PC-9 (cell line): ENCODE measurements around the gene GAST. TPM values are rescaled to one million over a fixed set of nuclear protein-coding genes. Genes with fewer than 3 reads are reported as not detected.

Source experiments
- BruUV-seq: library from RNA; stranded (reverse); fragments of 400-500 nt; replicated peaks from 2 replicates; lab custom pipeline; 2021; lab: Mats Ljungman, UMichigan
- CTCF ChIA-PET: fragments of 300-600 bp; sonication (Branson Sonifier 250); formaldehyde crosslinking; loops from one replicate; lab custom pipeline; 2022; ENCODE audit warnings: antibody characterized with exemption; lab: Charles Lee
- POLR2A ChIA-PET: fragments of 300-600 bp; sonication (Branson Sonifier 250); formaldehyde crosslinking; loops from one replicate; lab custom pipeline; 2022; ENCODE audit warnings: antibody characterized with exemption; ENCODE audit not compliant: unreplicated experiment; lab: Charles Lee
- DNase-seq, 2 experiments: peaks; one replicate each; pipeline versions ENCODE4 v3.0.0 to v3.0.0-alpha.2; 2015 to 2022; ENCODE audit warnings: mixed read lengths in 1 of 2
- H2AFZ ChIP-seq: fragments of 200-600 bp; sonication (generic); 2 replicates; pipeline ENCODE4 v1.8.1; 2017; ENCODE audit warnings: antibody characterized with exemption
- H3F3A ChIP-seq: fragments of 200-600 bp; sonication (generic); 2 replicates; pipeline ENCODE4 v1.8.1; 2017; ENCODE audit warnings: antibody characterized with exemption, mild to moderate bottlenecking, low read depth; ENCODE audit not compliant: insufficient read depth
- H3K27ac ChIP-seq: fragments of 200-600 bp; sonication (generic); 2 replicates; pipeline ENCODE4 v1.6.1; 2016; ENCODE audit warnings: mixed run types
- H3K27me3 ChIP-seq: fragments of 200-600 bp; sonication (generic); 2 replicates; pipeline ENCODE4 v1.6.1; 2016; ENCODE audit warnings: low read depth, mixed run types; ENCODE audit not compliant: insufficient read depth
- H3K36me3 ChIP-seq: fragments of 200-600 bp; sonication (generic); 2 replicates; pipeline ENCODE4 v1.6.1; 2016; ENCODE audit warnings: low read depth, mixed run types
- H3K4me1 ChIP-seq: fragments of 200-600 bp; sonication (generic); replicated peaks from 2 replicates; pipeline ENCODE4 v1.6.1; 2016; ENCODE audit warnings: mixed run types; ENCODE audit not compliant: insufficient read depth
- H3K4me2 ChIP-seq: fragments of 200-600 bp; sonication (generic); 2 replicates; pipeline ENCODE4 v1.6.1; 2017; ENCODE audit warnings: mixed run types
- H3K4me3 ChIP-seq: fragments of 200-600 bp; sonication (generic); 2 replicates; pipeline ENCODE4 v1.6.1; 2016; ENCODE audit warnings: mixed run types
- H3K79me2 ChIP-seq: fragments of 200-600 bp; sonication (generic); 2 replicates; pipeline ENCODE4 v1.6.1; 2017; ENCODE audit warnings: low read depth, mixed run types
- H3K9me2 ChIP-seq: fragments of 200-600 bp; sonication (generic); 2 replicates; pipeline ENCODE4 v1.8.1; 2017; ENCODE audit warnings: mild to moderate bottlenecking; ENCODE audit not compliant: insufficient read depth
- H3K9me3 ChIP-seq: fragments of 200-600 bp; sonication (generic); 2 replicates; pipeline ENCODE4 v1.8.1; 2016; ENCODE audit warnings: low read depth; ENCODE audit not compliant: insufficient read depth
- H4K20me1 ChIP-seq: fragments of 200-600 bp; sonication (generic); 2 replicates; pipeline ENCODE4 v1.8.1; 2017; ENCODE audit not compliant: insufficient read depth
- EZH2 ChIP-seq: fragments of 200-600 bp; sonication (generic); IDR thresholded peaks from 2 replicates; pipeline ENCODE4 v1.8.0; 2017; ENCODE audit warnings: antibody characterized with exemption, low read depth
- intact Hi-C: fragments of 100-400 bp; cut with micrococcal nuclease; formaldehyde crosslinking; loops from one replicate; pipeline ENCODE4 v1.10.0; 2022; ENCODE audit not compliant: unreplicated experiment
- total RNA-seq: library from RNA; stranded (reverse); gene quantifications from 2 replicates; pipeline ENCODE4 v1.2.3, GENCODE V29; 2021
- TF ChIP-seq, protein P1 (sequence below): fragments of 200-600 bp; sonication (generic); conservative IDR thresholded peaks from 2 replicates; pipeline ENCODE4 v1.6.1; 2017; ENCODE audit warnings: mixed run types, antibody characterized with exemption, mild to moderate bottlenecking, moderate library complexity

Gene GAST
- total RNA-seq, 1 experiment from 2014 or later: 0.87 TPM

DNA sequence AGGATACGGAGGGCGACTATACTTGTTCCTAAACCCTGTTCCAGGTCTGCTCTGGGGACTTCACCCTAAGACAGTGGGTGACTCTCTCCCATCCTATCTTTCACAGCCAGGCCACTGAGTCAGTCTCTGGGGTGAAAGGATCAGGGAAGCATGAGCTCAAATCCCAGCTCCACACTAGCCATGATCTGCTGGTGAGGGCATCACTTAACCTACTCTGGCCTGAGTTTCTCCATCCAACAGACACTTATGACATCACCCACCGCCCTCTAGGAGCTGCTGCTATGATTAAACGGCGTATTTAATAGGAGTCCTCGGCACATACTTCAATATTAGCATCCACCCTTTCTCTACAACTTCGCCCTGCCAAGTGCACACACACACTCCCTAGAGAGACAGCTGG lies 10.1 kb downstream of the GAST start:
- Histone ChIP-seq H3K9me3 (no peaks in the 10 kb centered on the region; the same call in 1 of the 2 replicates), H3K4me3 (no peak overlapping the region), H3F3A (peaks cover 23% of the 10 kb centered on the region), H3K27ac (no peak overlapping the region), H3K4me2 (no peak overlapping the region), H3K27me3 (no peaks in the 10 kb centered on the region), H3K79me2 (no peaks in the 10 kb centered on the region), H3K9me2 (no peaks in the 10 kb centered on the region), H4K20me1 (no peaks in the 10 kb centered on the region), H2AFZ (no peak overlapping the region), H3K36me3 (no peaks in the 10 kb centered on the region), H3K4me1 (peaks cover 14% of the 10 kb centered on the region)
- ChIA-PET CTCF (interaction anchor here (0.6 kb wide), 1 partner anchor 42 kb away, joined by 3 read pairs; no protein-coding TSS in a partner anchor), POLR2A (no interaction called here)
- DNase-seq: no peak
- no peak for TF ChIP-seq EZH2
- TF ChIP-seq, protein P1, sequence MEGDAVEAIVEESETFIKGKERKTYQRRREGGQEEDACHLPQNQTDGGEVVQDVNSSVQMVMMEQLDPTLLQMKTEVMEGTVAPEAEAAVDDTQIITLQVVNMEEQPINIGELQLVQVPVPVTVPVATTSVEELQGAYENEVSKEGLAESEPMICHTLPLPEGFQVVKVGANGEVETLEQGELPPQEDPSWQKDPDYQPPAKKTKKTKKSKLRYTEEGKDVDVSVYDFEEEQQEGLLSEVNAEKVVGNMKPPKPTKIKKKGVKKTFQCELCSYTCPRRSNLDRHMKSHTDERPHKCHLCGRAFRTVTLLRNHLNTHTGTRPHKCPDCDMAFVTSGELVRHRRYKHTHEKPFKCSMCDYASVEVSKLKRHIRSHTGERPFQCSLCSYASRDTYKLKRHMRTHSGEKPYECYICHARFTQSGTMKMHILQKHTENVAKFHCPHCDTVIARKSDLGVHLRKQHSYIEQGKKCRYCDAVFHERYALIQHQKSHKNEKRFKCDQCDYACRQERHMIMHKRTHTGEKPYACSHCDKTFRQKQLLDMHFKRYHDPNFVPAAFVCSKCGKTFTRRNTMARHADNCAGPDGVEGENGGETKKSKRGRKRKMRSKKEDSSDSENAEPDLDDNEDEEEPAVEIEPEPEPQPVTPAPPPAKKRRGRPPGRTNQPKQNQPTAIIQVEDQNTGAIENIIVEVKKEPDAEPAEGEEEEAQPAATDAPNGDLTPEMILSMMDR: no peak
- intact Hi-C loops: no loop called here
- BruUV-seq: no TSS peak

DNA sequence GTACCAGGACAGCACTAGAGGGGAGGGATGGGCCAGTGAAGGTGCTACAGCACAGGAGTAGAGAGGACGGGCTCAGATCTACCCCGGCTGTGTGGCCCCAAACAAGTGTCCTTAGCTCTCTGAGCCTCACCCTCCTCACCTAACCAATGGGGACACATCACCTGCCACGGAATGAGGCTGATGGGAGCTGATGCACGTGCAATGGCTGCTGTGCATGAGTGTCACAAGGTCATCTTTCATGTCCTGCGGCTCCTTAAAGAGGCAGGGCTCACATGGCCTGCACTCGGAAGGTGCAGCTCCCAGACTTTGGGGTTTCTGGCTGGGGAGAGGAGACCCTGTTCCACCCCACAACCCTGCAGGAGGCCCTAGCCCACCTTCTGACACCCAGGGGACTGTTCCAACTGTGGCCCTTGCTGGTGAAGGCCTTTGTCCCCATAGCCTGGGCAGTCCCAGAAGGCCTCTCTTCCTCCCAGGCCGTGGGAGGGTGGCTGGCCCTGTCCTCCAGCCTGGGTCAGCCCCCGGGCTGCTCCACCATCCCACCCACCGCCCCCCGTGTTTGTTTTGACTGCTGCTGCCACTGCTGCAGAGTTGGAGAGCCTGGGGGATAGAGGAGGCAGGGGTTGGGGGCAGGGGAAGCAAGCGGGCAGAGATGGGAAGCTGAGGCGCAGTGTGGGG lies 11.8 kb downstream of the GAST start:
- Histone ChIP-seq H3K9me3 (no peaks in the 10 kb centered on the region; the same call in 1 of the 2 replicates), H4K20me1 (no peaks in the 10 kb centered on the region), H3K27me3 (no peaks in the 10 kb centered on the region), H3K4me1 (no peaks in the 10 kb centered on the region), H3F3A (peaks cover 6% of the 10 kb centered on the region; the same call in 1 of the 2 replicates), H3K4me3 (no peak overlapping the region), H3K36me3 (no peaks in the 10 kb centered on the region), H3K27ac (no peak overlapping the region), H3K4me2 (no peak overlapping the region), H3K9me2 (no peaks in the 10 kb centered on the region), H3K79me2 (no peaks in the 10 kb centered on the region), H2AFZ (no peak overlapping the region)
- no TSS peak for BruUV-seq
- DNase-seq: no peak
- ChIA-PET CTCF (no interaction called here), POLR2A (interaction anchor here (0.6 kb wide), 1 partner anchor 10 kb away, joined by 3 read pairs; no protein-coding TSS in a partner anchor)
- TF ChIP-seq, protein P1: no peak
- no peak for TF ChIP-seq EZH2
- intact Hi-C loops: no loop called here

DNA sequence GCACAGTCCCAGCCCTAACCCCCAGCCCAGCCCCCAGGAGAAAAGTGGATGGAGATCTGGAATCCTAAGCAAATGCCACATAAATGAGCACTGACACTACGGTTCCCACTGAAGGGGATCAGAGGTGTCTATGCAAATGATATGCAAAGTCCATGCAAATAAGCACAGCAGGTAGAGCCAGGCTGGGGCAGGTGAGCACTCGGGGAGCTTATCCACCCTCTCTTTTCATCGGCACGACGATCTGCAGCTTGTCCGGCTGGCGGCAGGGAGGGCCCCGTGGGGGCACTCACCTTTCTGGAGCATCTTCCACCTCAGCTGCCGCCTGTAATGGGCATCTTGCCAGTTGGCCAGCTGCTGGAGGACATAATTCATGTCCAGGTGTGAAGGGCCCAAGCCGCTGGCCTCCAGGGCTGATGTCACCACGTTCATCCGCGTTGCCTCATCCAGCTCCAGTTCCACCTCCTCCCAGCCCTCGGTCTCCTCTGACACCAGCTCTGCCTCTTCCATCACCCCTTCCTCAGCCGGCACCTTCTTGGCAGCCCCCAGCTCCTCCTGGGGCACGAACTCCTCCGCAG lies 12.4 kb downstream of the GAST start:
- no TSS peak for BruUV-seq
- Histone ChIP-seq H3K27ac (no peak overlapping the region), H3K9me2 (no peaks in the 10 kb centered on the region), H3K4me3 (no peak overlapping the region), H4K20me1 (no peaks in the 10 kb centered on the region), H3K4me1 (no peaks in the 10 kb centered on the region), H3K27me3 (no peaks in the 10 kb centered on the region), H2AFZ (no peak overlapping the region), H3K36me3 (no peaks in the 10 kb centered on the region), H3K9me3 (no peaks in the 10 kb centered on the region; the same call in 1 of the 2 replicates), H3F3A (no peaks in the 10 kb centered on the region), H3K4me2 (no peak overlapping the region), H3K79me2 (no peaks in the 10 kb centered on the region)
- ChIA-PET CTCF (no interaction called here), POLR2A (interaction anchor here (0.6 kb wide), 1 partner anchor 11 kb away, joined by 3 read pairs; no protein-coding TSS in a partner anchor)
- DNase-seq: no peak
- TF ChIP-seq, protein P1: no peak
- no peak for TF ChIP-seq EZH2
- intact Hi-C loops: no loop called here
